Endothelial cell of umbilical vein (primary cell): Measurements from ENCODE around the gene ANXA11. TPM values are rescaled to one million over a fixed set of nuclear protein-coding genes. Genes with fewer than 3 reads are reported as not detected.

ENCODE experiments used
- BruUV-seq: library from RNA; stranded (reverse); fragments of 400-500 nt; replicated peaks from 2 replicates; lab custom pipeline; 2021; lab: Mats Ljungman, UMichigan
- CTCF ChIA-PET: fragments of 300-600, 350-600 bp; sonication (Branson Sonifier 250); formaldehyde crosslinking; loops from one replicate; lab custom pipeline; 2021; ENCODE audit warnings: antibody characterized with exemption, inconsistent platforms; lab: Charles Lee
- POLR2A ChIA-PET: fragments of 300-600, 350-600 bp; sonication (Branson Sonifier 250); formaldehyde crosslinking; loops from one replicate; lab custom pipeline; 2021; ENCODE audit warnings: antibody characterized with exemption, inconsistent platforms; lab: Charles Lee
- DNase-seq: peaks from one replicate; pipeline ENCODE4 v3.0.0-alpha.2; 2011; ENCODE audit warnings: low read depth, low spot score
- FAIRE-seq: peaks from 2 replicates; lab custom pipeline; 2011; peaks lifted over from hg19 to GRCh38; lab: Jason Lieb, UNC
- H2AFZ ChIP-seq: 2 replicates; pipeline ENCODE4 v1.6.0; 2012; ENCODE audit warnings: low read depth, low read length, control low read depth, inconsistent platforms
- H3K27ac ChIP-seq: 2 replicates; pipeline ENCODE4 v1.5.1; 2011; ENCODE audit warnings: low read depth, mild to moderate bottlenecking, control low read depth, low read length, moderate library complexity; ENCODE audit not compliant: insufficient read depth
- H3K27me3 ChIP-seq, 2 experiments: 2 replicates each; pipeline versions ENCODE4 v1.6.0 to v1.6.1; 2011; ENCODE audit warnings: low read length in 2 of 2, mixed read lengths in 1 of 2; ENCODE audit not compliant: control insufficient read depth in 2 of 2, insufficient read depth in 2 of 2
- H3K36me3 ChIP-seq, 2 experiments: 2 replicates in 1 of 2; 3 replicates in 1 of 2; pipeline ENCODE4 v1.5.1; 2011; ENCODE audit warnings: low read length in 2 of 2, mild to moderate bottlenecking in 1 of 2, moderate library complexity in 1 of 2; ENCODE audit not compliant: control insufficient read depth in 2 of 2, insufficient read depth in 2 of 2; ENCODE audit errors: extremely low read depth in 1 of 2
- H3K4me1 ChIP-seq: 3 replicates; pipeline ENCODE4 v1.5.1; 2011; ENCODE audit warnings: mild to moderate bottlenecking, low read length; ENCODE audit not compliant: control insufficient read depth, insufficient read depth; ENCODE audit errors: extremely low read depth
- H3K4me2 ChIP-seq: 2 replicates; pipeline ENCODE4 v1.6.1; 2011; ENCODE audit warnings: low read length, control low read depth, mixed read lengths; ENCODE audit not compliant: insufficient read depth
- H3K4me3 ChIP-seq, 3 experiments: fragments of 200-600 bp in 1 of 3; sonication (generic), shearing (Covaris generic) in 1 of 3; replicated peaks in 1 of 3; 2 replicates each; pipeline ENCODE4 v1.5.1; 2011 to 2016; ENCODE audit warnings: control low read depth in 3 of 3, low read length in 3 of 3, mild to moderate bottlenecking in 2 of 3, inconsistent platforms in 1 of 3, low read depth in 1 of 3, moderate library complexity in 1 of 3; ENCODE audit not compliant: insufficient read depth in 1 of 3
- H3K79me2 ChIP-seq: 2 replicates; pipeline ENCODE4 v1.6.0; 2012; ENCODE audit warnings: low read length, inconsistent platforms; ENCODE audit not compliant: control insufficient read depth, insufficient read depth
- H3K9ac ChIP-seq: replicated peaks from 2 replicates; pipeline ENCODE3; 2011; ENCODE audit warnings: low read length, control low read depth; ENCODE audit not compliant: insufficient read depth; ENCODE audit errors: extremely low read depth
- H3K9me1 ChIP-seq: replicated peaks from 3 replicates; pipeline ENCODE4 v1.6.0; 2011; ENCODE audit warnings: mild to moderate bottlenecking, low read length; ENCODE audit not compliant: control insufficient read depth, insufficient read depth; ENCODE audit errors: extremely low read depth
- H3K9me3 ChIP-seq: replicated peaks from 2 replicates; pipeline ENCODE4 v1.5.1; 2012; ENCODE audit warnings: low read length, inconsistent platforms; ENCODE audit not compliant: control insufficient read depth, insufficient read depth
- H4K20me1 ChIP-seq: replicated peaks from 2 replicates; pipeline ENCODE3; 2011; ENCODE audit warnings: mild to moderate bottlenecking, low read length; ENCODE audit not compliant: control insufficient read depth, insufficient read depth; ENCODE audit errors: extremely low read depth
- CTCF ChIP-seq, 2 donors: IDR thresholded peaks; 1 replicate in 1 of 2; 2 replicates in 1 of 2; pipeline ENCODE4 v1.5.1; 2011; ENCODE audit warnings: low read length in 2 of 2, mild to moderate bottlenecking in 2 of 2, moderate library complexity in 2 of 2, control low read depth in 1 of 2, inconsistent platforms in 1 of 2, low read depth in 1 of 2; ENCODE audit not compliant: insufficient read depth in 1 of 2; ENCODE audit errors: extremely low read depth in 1 of 2
- EZH2 ChIP-seq: IDR thresholded peaks from 2 replicates; pipeline ENCODE4 v1.6.1; 2012; ENCODE audit warnings: borderline replicate concordance, low read depth, mild to moderate bottlenecking, moderate library complexity, low read length, inconsistent platforms; ENCODE audit not compliant: severe bottlenecking
- FOS ChIP-seq: IDR thresholded peaks from 2 replicates; pipeline ENCODE4 v1.6.1; 2011; ENCODE audit warnings: mild to moderate bottlenecking, low read length, moderate library complexity, borderline replicate concordance; ENCODE audit not compliant: insufficient read depth
- GATA2 ChIP-seq: IDR thresholded peaks from 2 replicates; pipeline ENCODE4 v1.7.0; 2011; ENCODE audit warnings: low read depth, mild to moderate bottlenecking, moderate library complexity, mixed read lengths, low read length; ENCODE audit not compliant: insufficient read length, insufficient read depth
- JUN ChIP-seq: IDR thresholded peaks from 2 replicates; pipeline ENCODE4 v1.6.1; 2011; ENCODE audit warnings: borderline replicate concordance, low read depth; ENCODE audit not compliant: insufficient read length, insufficient read depth
- MAX ChIP-seq: IDR thresholded peaks from 2 replicates; pipeline ENCODE4 v1.6.1; 2011; ENCODE audit not compliant: insufficient read depth, insufficient read length
- MYC ChIP-seq: IDR thresholded peaks from one replicate; pipeline ENCODE4 v1.6.1; 2011; ENCODE audit warnings: mild to moderate bottlenecking, low read depth, low read length
- POLR2A ChIP-seq: IDR thresholded peaks from 2 replicates; pipeline ENCODE4 v1.6.1; 2012; ENCODE audit warnings: low read depth, mild to moderate bottlenecking, control low read depth, low read length
- POLR2AphosphoS5 ChIP-seq: IDR thresholded peaks from 2 replicates; pipeline ENCODE4 v1.6.1; 2012; ENCODE audit warnings: low read depth, mild to moderate bottlenecking, control low read depth, low read length, moderate library complexity; ENCODE audit not compliant: insufficient read depth
- dilution Hi-C: fragments of 300-500 bp; cut with MboI; formaldehyde crosslinking; loops from one replicate; pipeline ENCODE4 v1.15.0; 2019; ENCODE audit warnings: low sequenced_read_pairs; ENCODE audit not compliant: extremely low pct_ligation_motif_present
- intact Hi-C: fragments of 100-400 bp; cut with micrococcal nuclease; formaldehyde crosslinking; loops from one replicate; pipeline ENCODE4 v1.10.0; 2022
- polyA plus RNA-seq, 4 experiments: library from polyadenylated mRNA; depleted of rRNA in 3 of 4; stranded (reverse) in 3 of 4; unstranded in 1 of 4; fragments of >200 nt; gene quantifications; 2 replicates each; pipeline versions ENCODE4 v1.2.1 to v1.2.3, GENCODE V29; 2011 to 2012; ENCODE audit warnings: missing spikeins in 1 of 4
- total RNA-seq: library from RNA; stranded (reverse); gene quantifications from 2 replicates; pipeline ENCODE4 v1.2.3, GENCODE V29; 2021

Gene ANXA11
- total and polyA plus RNA-seq, 2 donors (not counting 3 experiments of a cell fraction or from before 2014, with no cell fraction given), result 59.2 to 143 TPM

GRCh38 chr10:80152820-80153219 lies 52.5 kb downstream of the ANXA11 start:
- intact Hi-C loops (no loop called here), dilution Hi-C loops (no loop called here)
- no peaks in the 10 kb centered on the region for H3K9me3 ChIP-seq
- no peak overlapping the region for H3K4me2 ChIP-seq
- H3K4me1 ChIP-seq, result no peaks in the 10 kb centered on the region
- H4K20me1 ChIP-seq, result no peaks in the 10 kb centered on the region
- H2AFZ ChIP-seq, result no peak overlapping the region
- no peak overlapping the region for H3K27ac ChIP-seq
- H3K9me1 ChIP-seq, result no peaks in the 10 kb centered on the region
- no peaks in the 10 kb centered on the region for H3K79me2 ChIP-seq
- peaks cover 8 to 19% of the 10 kb centered on the region in 2 experiments for H3K36me3 ChIP-seq
- ChIA-PET POLR2A (no interaction called here), CTCF (interaction anchor here (2.2 kb wide), 1 partner anchor 9 kb away, joined by 10 read pairs; no protein-coding TSS in a partner anchor)
- no peaks in the 10 kb centered on the region for H3K27me3 ChIP-seq
- DNase-seq (no peak), FAIRE-seq (no peak)
- no TSS peak for BruUV-seq
- TF ChIP-seq JUN (no peak), MAX (no peak), MYC (no peak), CTCF (IDR thresholded peaks at IDR 0.05; ENCODE audit: extremely low read depth in 1 of 2, insufficient read depth in 1 of 2, low read depth in 1 of 2, low read length in 2 of 2) (no peak), POLR2AphosphoS5 (no peak), POLR2A (no peak), GATA2 (no peak), FOS (no peak), EZH2 (no peak)
- no peak overlapping the region for H3K4me3 ChIP-seq
- no peak overlapping the region for H3K9ac ChIP-seq
